Measurements from ENCODE around the gene USHBP1. TPM values are rescaled to one million over a fixed set of nuclear protein-coding genes. Genes with fewer than 3 reads are reported as not detected.

Gene USHBP1
- total and polyA plus RNA-seq, 2 of the 13 experiments (the other 11 are each of a cell fraction or from before 2014, with no cell fraction given), result 0.15 to 1.5 TPM

DNA sequence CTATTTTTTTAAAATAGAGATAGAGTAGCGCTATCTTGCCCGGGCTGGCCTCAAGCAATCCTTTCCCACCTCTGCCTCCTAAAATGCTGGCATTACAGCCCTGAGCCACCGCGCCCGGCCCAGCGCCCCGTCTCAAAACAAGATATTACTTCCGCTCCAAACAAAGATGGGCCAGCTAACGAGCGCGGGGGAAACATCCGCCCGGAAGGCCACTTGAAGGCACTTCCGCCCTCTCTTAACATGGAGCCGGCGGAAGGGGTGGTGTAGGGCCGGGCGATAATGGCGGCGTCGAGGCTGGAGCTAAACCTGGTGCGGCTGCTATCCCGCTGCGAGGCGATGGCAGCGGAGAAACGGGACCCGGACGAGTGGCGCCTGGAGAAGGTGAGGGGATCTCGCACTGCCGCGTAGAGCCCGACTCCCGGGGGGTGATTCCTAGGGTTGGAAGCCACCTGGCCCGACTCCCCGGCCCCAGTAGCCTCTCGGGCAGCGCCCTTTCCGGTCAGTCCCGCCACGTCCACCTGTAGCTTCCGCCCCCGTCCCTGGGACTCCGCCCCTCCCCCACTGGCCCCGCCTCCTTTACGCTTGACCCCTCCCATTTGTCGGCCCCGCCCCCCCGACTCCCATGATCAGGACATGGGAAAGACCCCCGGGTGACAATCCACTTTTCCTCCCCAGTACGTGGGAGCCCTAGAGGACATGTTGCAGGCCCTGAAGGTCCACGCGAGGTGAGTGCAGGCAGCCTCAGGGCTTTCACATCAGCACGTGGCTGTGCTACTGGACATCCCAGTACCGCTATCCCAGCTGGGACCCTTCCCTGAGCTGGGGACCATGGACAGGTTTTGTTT lies 49.2 kb downstream of the USHBP1 start, which contains the start of gene USE1 (continued):
- peak; percentile 54; the same call in 1 of the 2 replicates for TF ChIP-seq KLF6 (CRISPR knock-in tag; IDR thresholded peaks at IDR 0.05)
- no peak for TF ChIP-seq ZNF230 (CRISPR knock-in tag; IDR thresholded peaks at IDR 0.05)
- TF ChIP-seq, protein P1, sequence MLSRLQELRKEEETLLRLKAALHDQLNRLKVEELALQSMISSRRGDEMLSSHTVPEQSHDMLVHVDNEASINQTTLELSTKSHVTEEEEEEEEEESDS (CRISPR knock-in tag; IDR thresholded peaks at IDR 0.05; ENCODE audit: borderline replicate concordance), result no peak; the same call in 1 of the 2 replicates
- TF ChIP-seq MIXL1 (CRISPR knock-in tag; IDR thresholded peaks at IDR 0.05), result peak; percentile 80
- no peak; the same call in 1 of the 2 replicates for TF ChIP-seq PITX1 (CRISPR knock-in tag; IDR thresholded peaks at IDR 0.05)
- peak; percentile 37; the same call in 1 of the 2 replicates for TF ChIP-seq GLI4 (CRISPR knock-in tag; IDR thresholded peaks at IDR 0.05; ENCODE audit: borderline replicate concordance)
- TF ChIP-seq, protein P2, sequence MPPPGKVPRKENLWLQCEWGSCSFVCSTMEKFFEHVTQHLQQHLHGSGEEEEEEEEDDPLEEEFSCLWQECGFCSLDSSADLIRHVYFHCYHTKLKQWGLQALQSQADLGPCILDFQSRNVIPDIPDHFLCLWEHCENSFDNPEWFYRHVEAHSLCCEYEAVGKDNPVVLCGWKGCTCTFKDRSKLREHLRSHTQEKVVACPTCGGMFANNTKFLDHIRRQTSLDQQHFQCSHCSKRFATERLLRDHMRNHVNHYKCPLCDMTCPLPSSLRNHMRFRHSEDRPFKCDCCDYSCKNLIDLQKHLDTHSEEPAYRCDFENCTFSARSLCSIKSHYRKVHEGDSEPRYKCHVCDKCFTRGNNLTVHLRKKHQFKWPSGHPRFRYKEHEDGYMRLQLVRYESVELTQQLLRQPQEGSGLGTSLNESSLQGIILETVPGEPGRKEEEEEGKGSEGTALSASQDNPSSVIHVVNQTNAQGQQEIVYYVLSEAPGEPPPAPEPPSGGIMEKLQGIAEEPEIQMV (CRISPR knock-in tag; IDR thresholded peaks at IDR 0.05; ENCODE audit: low read depth), result no peak
- peak; percentile 97 for TF ChIP-seq KAT8 (CRISPR knock-in tag; IDR thresholded peaks at IDR 0.05)
- TF ChIP-seq SUZ12 (IDR thresholded peaks at IDR 0.05; ENCODE audit: low read depth, low read length), result no peak
- TF ChIP-seq ZBTB37 (CRISPR knock-in tag; IDR thresholded peaks at IDR 0.05), result no peak
- TF ChIP-seq MAF1 (CRISPR knock-in tag; IDR thresholded peaks at IDR 0.05; ENCODE audit: borderline replicate concordance), result no peak
- TF ChIP-seq, protein P3, sequence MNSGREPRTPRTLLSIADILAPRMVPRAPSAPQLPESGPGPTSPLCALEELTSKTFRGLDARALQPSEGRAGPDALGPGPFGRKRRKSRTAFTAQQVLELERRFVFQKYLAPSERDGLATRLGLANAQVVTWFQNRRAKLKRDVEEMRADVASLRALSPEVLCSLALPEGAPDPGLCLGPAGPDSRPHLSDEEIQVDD (CRISPR knock-in tag; IDR thresholded peaks at IDR 0.05; ENCODE audit: borderline replicate concordance), result no peak
- no peak for TF ChIP-seq LCORL (IDR thresholded peaks at IDR 0.05)
- TF ChIP-seq LCORL (CRISPR knock-in tag; IDR thresholded peaks at IDR 0.05), result no peak
- TF ChIP-seq, protein P4, sequence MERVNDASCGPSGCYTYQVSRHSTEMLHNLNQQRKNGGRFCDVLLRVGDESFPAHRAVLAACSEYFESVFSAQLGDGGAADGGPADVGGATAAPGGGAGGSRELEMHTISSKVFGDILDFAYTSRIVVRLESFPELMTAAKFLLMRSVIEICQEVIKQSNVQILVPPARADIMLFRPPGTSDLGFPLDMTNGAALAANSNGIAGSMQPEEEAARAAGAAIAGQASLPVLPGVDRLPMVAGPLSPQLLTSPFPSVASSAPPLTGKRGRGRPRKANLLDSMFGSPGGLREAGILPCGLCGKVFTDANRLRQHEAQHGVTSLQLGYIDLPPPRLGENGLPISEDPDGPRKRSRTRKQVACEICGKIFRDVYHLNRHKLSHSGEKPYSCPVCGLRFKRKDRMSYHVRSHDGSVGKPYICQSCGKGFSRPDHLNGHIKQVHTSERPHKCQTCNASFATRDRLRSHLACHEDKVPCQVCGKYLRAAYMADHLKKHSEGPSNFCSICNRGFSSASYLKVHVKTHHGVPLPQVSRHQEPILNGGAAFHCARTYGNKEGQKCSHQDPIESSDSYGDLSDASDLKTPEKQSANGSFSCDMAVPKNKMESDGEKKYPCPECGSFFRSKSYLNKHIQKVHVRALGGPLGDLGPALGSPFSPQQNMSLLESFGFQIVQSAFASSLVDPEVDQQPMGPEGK (CRISPR knock-in tag; IDR thresholded peaks at IDR 0.05), result peak; percentile 51
- TF ChIP-seq DPF2 (CRISPR knock-in tag; IDR thresholded peaks at IDR 0.05; ENCODE audit: borderline replicate concordance, low read depth), result no peak
- TF ChIP-seq, protein P5, sequence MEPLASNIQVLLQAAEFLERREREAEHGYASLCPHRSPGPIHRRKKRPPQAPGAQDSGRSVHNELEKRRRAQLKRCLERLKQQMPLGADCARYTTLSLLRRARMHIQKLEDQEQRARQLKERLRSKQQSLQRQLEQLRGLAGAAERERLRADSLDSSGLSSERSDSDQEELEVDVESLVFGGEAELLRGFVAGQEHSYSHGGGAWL (CRISPR knock-in tag; IDR thresholded peaks at IDR 0.05), result peak; percentile 54; the same call in 1 of the 2 replicates
- TF ChIP-seq SALL1 (CRISPR knock-in tag; IDR thresholded peaks at IDR 0.05), result peak; percentile 74
- TF ChIP-seq PCBP1 (IDR thresholded peaks at IDR 0.05; ENCODE audit: borderline replicate concordance, low read depth, low read length), result peak; percentile 95
- TF ChIP-seq ZNF10 (CRISPR knock-in tag; IDR thresholded peaks at IDR 0.05; ENCODE audit: borderline replicate concordance, low read depth), result no peak
- TF ChIP-seq, protein P6, sequence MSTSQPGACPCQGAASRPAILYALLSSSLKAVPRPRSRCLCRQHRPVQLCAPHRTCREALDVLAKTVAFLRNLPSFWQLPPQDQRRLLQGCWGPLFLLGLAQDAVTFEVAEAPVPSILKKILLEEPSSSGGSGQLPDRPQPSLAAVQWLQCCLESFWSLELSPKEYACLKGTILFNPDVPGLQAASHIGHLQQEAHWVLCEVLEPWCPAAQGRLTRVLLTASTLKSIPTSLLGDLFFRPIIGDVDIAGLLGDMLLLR (CRISPR knock-in tag; IDR thresholded peaks at IDR 0.05), result no peak
- peak; percentile 55; the same call in 1 of the 2 replicates for TF ChIP-seq ZNF333 (CRISPR knock-in tag; IDR thresholded peaks at IDR 0.05; ENCODE audit: borderline replicate concordance)
- peak; percentile 44; the same call in 1 of the 2 replicates for TF ChIP-seq ZSCAN9 (CRISPR knock-in tag; IDR thresholded peaks at IDR 0.05; ENCODE audit: borderline replicate concordance)

Data from HepG2 (cell line).